ENCODE data around the gene FAM76A.
"Not testable (repeated sequence)": the region's sequence is repeated elsewhere in the genome, so short reads cannot be mapped to it uniquely, and the experiment has no call there.

Gene FAM76A

DNA sequence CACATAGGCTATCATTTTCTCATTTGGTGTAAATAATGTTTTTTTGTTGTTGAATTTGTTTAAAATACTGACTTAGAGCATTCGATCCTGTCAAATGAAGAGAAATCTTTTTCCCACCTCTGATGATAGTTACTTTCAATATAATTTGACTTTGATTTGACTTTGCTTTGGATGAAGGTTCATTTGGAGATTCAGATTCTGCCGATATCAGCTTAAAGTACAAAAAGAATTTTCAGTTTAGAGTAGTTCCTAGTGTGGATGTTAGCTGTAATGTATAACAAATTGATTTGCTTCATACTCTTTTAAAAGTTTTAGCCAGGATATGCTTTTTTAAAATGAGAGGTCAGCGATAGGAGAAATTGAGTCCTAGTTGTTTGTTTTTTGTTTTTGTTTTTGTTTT is 57.2 kb downstream of the FAM76A start:
- no peak for DNase-seq

GRCh38 chr1:27784700-27785099 is 58.9 kb downstream of the FAM76A start:
- no peak for DNase-seq

DNA sequence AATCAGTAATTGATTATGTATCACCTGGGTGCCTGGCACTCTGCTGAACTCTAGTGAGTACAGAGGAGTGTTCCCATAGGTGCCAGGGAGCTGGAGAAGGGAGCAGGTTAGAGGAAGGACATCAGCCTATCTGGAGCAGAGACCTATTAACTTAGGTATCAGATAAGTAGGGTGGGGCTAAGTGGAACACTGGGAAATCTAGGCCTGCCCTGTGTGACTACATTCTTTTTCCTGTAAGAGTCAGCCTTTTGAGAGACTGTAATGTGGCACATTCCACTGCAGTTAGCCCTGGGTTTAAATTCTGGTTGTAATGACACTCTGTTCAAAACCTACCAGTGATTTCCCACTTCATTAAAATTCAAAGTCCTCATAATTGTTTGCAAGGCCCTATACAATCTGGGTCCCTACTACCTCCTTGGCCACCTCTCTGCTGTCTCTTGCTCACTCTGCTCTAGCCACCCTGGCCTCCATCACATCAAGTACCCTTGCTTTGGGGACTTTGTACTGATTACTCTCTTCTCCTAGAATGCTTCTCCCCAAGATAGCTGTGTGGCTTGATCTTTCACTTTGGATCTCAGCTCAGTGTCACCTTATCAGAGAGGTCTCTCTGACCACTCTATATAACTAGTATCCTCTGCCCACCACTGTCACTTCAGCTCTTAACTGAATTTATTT is 60.2 kb downstream of the FAM76A start:
- no peak for DNase-seq

GRCh38 chr1:27787895-27788294 is 62.1 kb downstream of the FAM76A start:
- no peak for DNase-seq

GRCh38 chr1:27789540-27790041 is 63.8 kb downstream of the FAM76A start:
- no peak for DNase-seq

GRCh38 chr1:27790270-27790669 is 64.5 kb downstream of the FAM76A start:
- DNase-seq: not testable (repeated sequence)

DNA sequence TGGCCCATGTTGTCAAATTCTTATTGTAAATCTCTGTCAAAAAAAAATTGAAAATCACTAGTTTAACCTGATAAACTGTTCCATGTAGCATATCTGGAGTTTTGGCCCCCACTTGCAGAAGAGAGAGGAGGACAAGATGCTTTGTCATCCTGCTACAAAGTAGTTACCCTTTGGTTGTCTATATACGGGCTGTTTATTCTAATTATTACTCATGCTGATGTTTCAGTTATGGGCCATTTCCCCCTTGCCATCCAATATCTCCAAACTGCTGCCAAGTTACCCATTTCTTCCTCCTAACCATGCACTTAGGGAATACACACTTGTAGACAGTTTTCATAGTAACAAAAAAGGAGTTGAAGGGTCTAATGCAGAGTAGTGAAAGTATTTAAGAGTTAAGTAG is 69.8 kb downstream of the FAM76A start:
- DNase-seq: no peak

DNA sequence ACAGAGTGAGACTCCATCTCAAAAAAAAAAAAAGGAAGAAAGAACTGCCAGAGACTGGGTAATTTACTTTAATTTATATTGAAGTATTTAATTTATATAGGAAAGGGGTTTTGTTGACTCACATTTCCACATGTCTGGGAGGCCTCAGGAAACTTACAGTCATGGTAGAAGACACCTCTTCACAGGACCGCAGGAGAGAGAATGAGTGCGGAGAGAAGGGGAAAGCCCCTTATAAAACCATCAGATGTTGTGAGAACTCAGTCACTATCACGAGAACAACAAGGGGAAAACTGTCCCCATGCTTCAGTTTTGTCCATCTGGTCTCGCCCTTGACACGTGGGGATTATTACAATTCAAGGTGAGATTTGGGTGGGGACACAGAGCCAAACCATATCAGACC is 79.0 kb downstream of the FAM76A start:
- DNase-seq: no peak

DNA sequence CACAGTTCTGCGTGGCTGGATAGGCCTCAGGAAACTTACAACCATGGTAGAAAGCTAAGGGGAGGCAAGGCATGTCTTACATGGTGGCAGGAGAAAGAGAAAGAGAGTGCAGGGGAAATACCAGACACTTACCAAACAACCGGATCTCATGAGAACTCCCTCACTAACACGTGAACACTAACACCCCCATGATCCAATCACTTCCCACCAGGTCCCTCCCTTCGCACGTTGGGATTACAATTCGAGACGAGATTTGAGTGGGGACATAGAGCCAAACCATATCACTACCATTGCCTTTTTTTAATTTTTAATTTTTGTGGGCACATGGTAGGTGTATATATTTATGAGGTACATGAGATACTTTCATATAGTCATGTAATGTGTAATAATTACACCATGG is 81.0 kb downstream of the FAM76A start:
- no peak for DNase-seq

GRCh38 chr1:27807385-27807784 is 81.6 kb downstream of the FAM76A start:
- DNase-seq: no peak

- not testable (repeated sequence) for DNase-seq
Observed at GRCh38 chr1:27808131-27808530, 82.4 kb downstream of the FAM76A start.

GRCh38 chr1:27809883-27810282 is 84.1 kb downstream of the FAM76A start:
- DNase-seq: no peak

DNA sequence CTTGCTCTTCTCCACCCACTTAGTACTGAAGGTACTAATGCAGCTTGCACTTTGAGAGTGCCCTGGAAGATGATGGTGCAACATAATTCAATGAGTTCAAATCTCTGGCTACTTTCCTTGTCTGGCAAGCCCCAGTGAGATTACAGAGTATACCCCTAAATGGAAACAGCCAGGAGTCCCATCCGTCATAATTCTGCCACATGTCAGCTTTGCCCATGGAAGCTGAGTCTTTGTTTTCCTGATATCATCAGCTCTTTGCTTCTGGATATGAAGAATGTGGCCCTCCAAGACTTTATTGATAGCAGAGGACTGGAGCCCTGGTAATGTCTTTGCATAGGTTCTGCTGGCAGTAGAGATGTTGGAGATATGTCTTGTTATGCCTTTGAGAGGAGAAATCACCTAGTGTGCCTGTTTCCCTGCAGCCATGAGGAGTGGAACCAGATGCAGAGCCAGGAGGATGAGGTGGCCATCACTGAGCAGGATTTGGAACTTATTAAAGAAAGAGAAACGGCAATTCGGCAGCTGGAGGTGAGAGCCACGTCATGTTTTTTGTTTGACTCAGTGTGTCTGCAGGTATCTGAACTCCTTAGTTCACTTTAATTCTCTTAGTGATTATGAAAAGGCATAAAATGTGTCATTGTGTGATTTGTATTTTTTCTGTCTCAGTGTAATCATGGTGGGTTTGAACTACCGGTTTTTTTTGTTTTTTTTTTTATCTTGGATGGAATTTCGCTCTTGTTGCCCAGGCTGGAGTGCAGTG is 86.2 kb downstream of the FAM76A start:
- DNase-seq: no peak

Data from NCI-H345 (cell line).